ENCODE data around the gene SLC16A10. TPM values are rescaled to one million over a fixed set of nuclear protein-coding genes. Genes with fewer than 3 reads are reported as not detected.
"Not testable (repeated sequence)": the region's sequence is repeated elsewhere in the genome, so short reads cannot be mapped to it uniquely, and the experiment has no call there.

Gene SLC16A10
- total RNA-seq, 1 donor from 2014 or later: 5.6 TPM

- Mint-ChIP-seq H3K4me3 (no peak overlapping the region), H3K9me3 (no peaks in the 10 kb centered on the region), H3K4me1 (no peaks in the 10 kb centered on the region), H3K36me3 (ENCODE audit: low read depth) (no peaks in the 10 kb centered on the region), H3K27me3 (ENCODE audit: low read depth) (no peaks in the 10 kb centered on the region), H3K27ac (ENCODE audit: unreplicated experiment) (no peak overlapping the region)
- no peak for DNase-seq (ENCODE audit: low read depth, low spot score)
- TF ChIP-seq, protein P1, sequence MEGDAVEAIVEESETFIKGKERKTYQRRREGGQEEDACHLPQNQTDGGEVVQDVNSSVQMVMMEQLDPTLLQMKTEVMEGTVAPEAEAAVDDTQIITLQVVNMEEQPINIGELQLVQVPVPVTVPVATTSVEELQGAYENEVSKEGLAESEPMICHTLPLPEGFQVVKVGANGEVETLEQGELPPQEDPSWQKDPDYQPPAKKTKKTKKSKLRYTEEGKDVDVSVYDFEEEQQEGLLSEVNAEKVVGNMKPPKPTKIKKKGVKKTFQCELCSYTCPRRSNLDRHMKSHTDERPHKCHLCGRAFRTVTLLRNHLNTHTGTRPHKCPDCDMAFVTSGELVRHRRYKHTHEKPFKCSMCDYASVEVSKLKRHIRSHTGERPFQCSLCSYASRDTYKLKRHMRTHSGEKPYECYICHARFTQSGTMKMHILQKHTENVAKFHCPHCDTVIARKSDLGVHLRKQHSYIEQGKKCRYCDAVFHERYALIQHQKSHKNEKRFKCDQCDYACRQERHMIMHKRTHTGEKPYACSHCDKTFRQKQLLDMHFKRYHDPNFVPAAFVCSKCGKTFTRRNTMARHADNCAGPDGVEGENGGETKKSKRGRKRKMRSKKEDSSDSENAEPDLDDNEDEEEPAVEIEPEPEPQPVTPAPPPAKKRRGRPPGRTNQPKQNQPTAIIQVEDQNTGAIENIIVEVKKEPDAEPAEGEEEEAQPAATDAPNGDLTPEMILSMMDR (conservative IDR thresholded peaks at IDR 0.05): no peak
Measured at GRCh38 chr6:111050261-111051023, 36.9 kb upstream of the SLC16A10 start.

- Mint-ChIP-seq H3K36me3 (ENCODE audit: low read depth) (no peaks in the 10 kb centered on the region), H3K4me3 (no peak overlapping the region), H3K9me3 (no peaks in the 10 kb centered on the region), H3K27me3 (ENCODE audit: low read depth) (no peaks in the 10 kb centered on the region), H3K4me1 (no peaks in the 10 kb centered on the region), H3K27ac (ENCODE audit: unreplicated experiment) (peak overlapping the region; percentile 0)
- no peak for DNase-seq (ENCODE audit: low read depth, low spot score)
- TF ChIP-seq, protein P1 (conservative IDR thresholded peaks at IDR 0.05): no peak
Measured at GRCh38 chr6:111052171-111052570, 35.1 kb upstream of the SLC16A10 start.

GRCh38 chr6:111057074-111057752, 30.1 kb upstream of the SLC16A10 start:
- no peak for DNase-seq (ENCODE audit: low read depth, low spot score)
- H3K36me3 Mint-ChIP-seq (ENCODE audit: low read depth): no peaks in the 10 kb centered on the region

DNA sequence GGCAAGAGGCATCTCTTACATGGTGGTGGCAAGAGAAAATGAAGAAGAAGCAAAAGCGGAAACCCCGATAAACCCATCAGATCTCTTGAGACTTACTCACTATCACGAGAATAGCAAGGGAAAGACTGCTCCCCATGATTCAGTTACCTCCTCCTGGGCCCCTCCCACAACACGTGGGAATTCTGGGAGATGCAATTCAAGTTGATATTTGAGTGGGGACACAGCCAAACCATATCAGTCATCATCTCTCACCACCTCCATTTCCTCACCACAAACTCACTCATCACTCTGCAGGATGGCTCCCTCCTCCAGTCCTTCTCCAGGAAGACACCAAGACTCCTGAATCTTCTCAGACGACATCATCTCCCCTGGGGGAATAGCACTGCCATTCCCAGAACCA, 25.8 kb upstream of the SLC16A10 start:
- DNase-seq (ENCODE audit: low read depth, low spot score): no peak
- H3K27me3 Mint-ChIP-seq (ENCODE audit: low read depth): peaks cover 8% of the 10 kb centered on the region
- peak overlapping the region; percentile 9 for H3K27ac Mint-ChIP-seq (ENCODE audit: unreplicated experiment)
- no peaks in the 10 kb centered on the region for H3K4me1 Mint-ChIP-seq
- no peak overlapping the region for H3K4me3 Mint-ChIP-seq
- H3K36me3 Mint-ChIP-seq (ENCODE audit: low read depth): peaks cover 6% of the 10 kb centered on the region
- TF ChIP-seq, protein P1 (conservative IDR thresholded peaks at IDR 0.05): no peak
- H3K9me3 Mint-ChIP-seq: peaks cover 15% of the 10 kb centered on the region

More at GRCh38 chr6:111057074-111057752, 30.1 kb upstream of the SLC16A10 start:
- Mint-ChIP-seq H3K9me3 (peaks cover 4% of the 10 kb centered on the region), H3K27me3 (ENCODE audit: low read depth) (peaks cover 7% of the 10 kb centered on the region), H3K27ac (ENCODE audit: unreplicated experiment) (no peak overlapping the region), H3K4me1 (no peaks in the 10 kb centered on the region), H3K4me3 (no peak overlapping the region)
- TF ChIP-seq, protein P1 (conservative IDR thresholded peaks at IDR 0.05): peak; percentile 78

DNA sequence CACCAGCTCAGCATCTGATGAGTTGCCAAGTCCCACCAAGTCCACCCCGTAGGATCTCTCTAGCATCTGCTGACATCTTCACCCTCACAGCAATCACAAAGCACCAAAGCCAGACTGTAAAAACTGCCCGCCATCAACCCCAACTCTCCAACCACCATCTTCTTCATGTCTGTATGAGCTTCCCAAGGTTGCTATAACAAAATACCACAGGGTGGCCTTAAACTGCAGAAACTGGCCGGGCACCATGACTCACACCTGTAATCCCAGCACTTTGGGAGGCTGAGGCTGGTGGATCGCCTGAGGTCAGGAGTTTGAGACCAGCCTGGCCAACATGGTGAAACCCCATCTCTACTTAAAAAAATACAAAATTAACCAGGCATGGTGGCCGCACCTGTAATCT, 25.3 kb upstream of the SLC16A10 start:
- not testable (repeated sequence) for H3K27me3 Mint-ChIP-seq (ENCODE audit: low read depth); DNase-seq (ENCODE audit: low read depth, low spot score); H3K36me3 Mint-ChIP-seq (ENCODE audit: low read depth); H3K4me3 Mint-ChIP-seq; H3K27ac Mint-ChIP-seq (ENCODE audit: unreplicated experiment); H3K4me1 Mint-ChIP-seq
- H3K9me3 Mint-ChIP-seq: peaks cover 15% of the 10 kb centered on the region

- H3K27me3 Mint-ChIP-seq (ENCODE audit: low read depth); H3K36me3 Mint-ChIP-seq (ENCODE audit: low read depth); H3K27ac Mint-ChIP-seq (ENCODE audit: unreplicated experiment); DNase-seq (ENCODE audit: low read depth, low spot score); H3K4me1 Mint-ChIP-seq; H3K4me3 Mint-ChIP-seq: not testable (repeated sequence)
- H3K9me3 Mint-ChIP-seq: peaks cover 15% of the 10 kb centered on the region
Measured at GRCh38 chr6:111062860-111063259, 24.4 kb upstream of the SLC16A10 start.

Measured in neural crest cell (in vitro differentiated cells).